A549 treated with Mapracorat at 1 μM for 4 hours (cell line): ENCODE measurements around the gene TIMM10. TPM values are rescaled to one million over a fixed set of nuclear protein-coding genes. Genes with fewer than 3 reads are reported as not detected.

Experiments used
- total RNA-seq: library from RNA; stranded (reverse); fragments of 200-300 nt; extraction: Qiagen RNA extraction; gene quantifications from 5 replicates; pipeline ENCODE4 v1.2.3, GENCODE V29; 2022

Gene TIMM10, protein sequence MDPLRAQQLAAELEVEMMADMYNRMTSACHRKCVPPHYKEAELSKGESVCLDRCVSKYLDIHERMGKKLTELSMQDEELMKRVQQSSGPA
- total RNA-seq, result 146 to 173 TPM (median 158 TPM) in 5 replicates

DNA sequence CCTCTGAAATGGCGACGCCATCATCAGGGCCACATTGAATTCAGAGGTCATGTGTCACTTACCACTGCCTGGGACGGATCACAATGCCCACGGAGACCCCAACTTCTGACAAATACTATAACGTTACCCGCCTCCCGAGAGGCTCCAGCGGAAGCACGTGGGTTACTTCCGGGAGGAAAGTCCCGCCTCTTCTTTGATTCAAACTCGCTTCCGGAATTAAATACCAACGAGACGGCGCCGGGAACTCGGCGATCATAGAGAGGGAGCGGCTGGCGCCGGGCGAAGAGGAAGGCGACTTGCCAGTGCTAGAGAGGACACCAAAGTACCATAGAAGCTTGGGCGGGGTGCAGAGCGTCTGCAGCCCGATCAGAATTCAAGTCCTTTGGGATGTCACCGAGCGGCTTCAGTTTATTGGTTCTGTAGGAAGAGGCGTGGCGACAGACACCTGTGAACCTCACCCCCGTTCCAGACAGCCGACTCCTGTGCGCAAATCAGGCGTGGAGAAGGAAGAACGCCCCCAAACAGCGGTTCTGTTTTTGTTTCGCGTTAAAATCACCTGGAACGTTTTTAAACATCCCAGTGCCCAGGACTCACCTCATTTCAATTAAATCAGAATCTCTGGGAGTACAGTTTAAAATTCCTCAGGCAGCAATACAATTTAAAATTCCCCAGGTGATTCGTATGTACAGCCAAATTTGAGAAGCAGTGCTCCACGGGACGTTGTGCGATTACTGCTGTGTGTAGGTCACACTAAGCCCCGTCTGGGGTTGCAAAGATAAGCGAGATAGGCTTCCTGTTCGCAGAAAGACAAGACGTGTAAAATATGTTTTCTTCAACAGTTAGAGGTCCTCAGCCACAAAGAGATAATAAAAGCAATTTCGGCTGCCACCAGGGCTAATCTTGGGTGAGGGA, at the start of gene TIMM10:
Gene TIMM10 (minus strand): TSS at position 159 of the 912 bp plus-strand sequence. CDS start 565 bp downstream, outside the sequence.

DNA sequence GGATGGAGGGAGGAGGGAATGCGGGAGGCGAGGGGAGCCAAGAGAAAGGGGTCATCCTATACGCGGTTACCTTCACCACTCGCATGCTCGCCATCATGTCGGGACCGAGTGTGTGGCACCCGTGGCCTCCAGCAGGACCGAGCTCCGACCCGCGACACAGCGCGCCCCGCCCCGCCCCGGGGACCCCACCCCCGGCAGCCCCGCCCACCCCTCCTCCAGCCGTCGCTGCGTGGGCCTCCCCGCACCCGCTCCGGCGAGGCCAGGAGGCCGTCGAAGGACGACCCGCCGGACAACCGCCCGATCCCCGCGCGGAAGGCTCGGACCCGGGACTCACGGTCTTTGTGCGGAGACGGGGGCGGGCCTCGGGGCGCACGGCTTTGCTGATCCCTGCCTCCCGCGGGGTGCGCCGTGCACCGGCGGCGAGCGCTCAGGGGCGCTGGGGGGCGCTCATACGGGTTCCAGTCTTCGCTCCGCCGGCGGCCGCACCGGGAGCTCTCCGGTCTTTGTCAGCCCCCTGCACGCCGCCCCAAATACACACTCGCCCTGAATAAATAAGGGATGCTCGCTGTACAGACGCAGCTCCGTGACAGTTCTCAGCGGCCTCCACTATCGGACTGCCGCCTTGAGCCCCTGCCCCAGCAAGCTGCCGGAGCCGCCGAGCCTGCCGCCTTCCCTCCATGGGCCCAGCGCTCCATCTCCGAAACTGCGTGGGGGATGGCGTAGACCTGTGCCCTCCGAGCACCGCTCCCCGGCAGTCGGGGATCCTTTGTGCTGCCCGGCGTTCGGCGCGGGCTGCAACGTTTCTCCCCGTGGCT, 37.2 kb upstream of the TIMM10 start, which contains the start of gene UBE2L6:
Gene UBE2L6 (minus strand): TSS at position 158 of the 815 bp plus-strand sequence. CDS start 61 bp downstream, at position 97.

DNA sequence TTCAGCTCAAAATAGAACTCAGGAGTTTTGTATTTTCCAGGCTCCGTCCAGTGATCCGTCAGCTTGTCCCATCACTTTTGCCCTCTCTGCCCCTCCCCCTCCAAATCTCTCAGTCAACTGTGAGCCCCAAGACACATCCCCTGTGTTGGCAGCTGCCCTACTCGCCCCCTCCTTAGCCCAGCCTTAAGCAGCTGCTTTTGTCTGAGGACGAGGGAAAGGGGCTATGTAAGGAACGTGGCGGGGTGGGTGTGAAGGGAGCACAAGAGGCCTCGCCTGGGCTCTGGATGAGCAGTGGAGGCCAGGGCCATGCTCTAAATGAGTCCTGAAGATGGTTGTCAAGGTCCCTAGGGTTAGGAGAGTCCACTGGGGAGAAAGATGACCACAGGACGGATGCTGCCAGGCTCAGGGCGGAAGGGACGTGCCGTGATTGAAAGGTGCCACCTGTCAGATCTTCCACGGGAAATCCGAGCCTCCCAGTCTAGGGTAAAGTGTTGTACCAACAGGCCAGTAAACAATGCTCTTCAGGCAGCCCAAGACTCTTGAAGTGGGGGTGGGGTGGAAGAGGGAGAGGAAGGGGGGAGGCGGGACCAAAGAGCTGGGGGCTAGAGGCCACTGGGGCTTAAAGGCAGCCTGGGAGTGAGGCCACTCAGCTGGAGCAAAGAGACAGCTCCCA, 6.5 kb upstream of the TIMM10 start, which contains the start of gene SMTNL1:
Gene SMTNL1 (plus strand): TSS at position 649 of the 673 bp plus-strand sequence. CDS start 5,048 bp downstream, outside the sequence.

DNA sequence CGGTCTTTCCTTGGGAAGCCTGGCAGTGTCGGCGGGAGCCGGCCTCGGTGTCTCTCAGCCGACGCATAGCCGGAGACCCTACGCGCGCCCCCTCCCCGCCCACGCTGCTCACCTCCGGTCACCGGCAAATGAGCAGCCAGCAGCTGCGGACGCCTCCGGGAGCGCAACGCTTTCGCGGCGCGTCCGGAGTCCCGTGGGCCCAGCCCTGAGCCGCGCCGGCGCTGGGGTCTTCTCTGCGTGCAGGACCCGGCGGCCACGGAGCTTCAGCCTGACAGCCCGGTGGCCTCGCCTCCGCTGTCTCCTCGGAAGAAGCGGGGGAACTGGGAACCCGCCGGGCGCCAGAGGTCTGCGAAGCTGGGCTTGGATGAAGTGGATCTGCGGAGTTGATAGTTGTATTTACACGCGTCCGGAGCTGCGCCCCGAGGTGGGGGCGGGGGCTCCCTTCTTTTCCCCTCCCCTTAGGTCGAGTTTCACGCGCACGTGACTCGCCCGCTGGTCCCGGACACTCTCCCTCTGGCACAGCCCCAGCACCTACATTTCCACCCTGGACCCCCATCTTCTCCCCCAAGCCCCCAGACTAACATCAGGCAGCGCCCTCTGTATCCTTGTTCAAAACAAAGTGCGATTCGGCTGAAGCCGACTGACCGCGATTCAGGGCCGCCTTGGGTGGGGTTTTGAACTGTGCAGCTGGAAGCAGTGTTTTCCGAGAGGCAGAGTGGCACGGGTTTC, 15.1 kb downstream of the TIMM10 start, which contains the start of gene SLC43A1:
Gene SLC43A1 (minus strand): TSS at position 371 of the 729 bp plus-strand sequence. CDS start 1,591 bp downstream, outside the sequence.

Other genes starting within 250 kb of the TIMM10 start
- 69.6 to 91.9 TPM (median 88.9 TPM) in 5 replicates for gene TNKS1BP1, start 205.8 kb downstream of the TIMM10 start, total RNA-seq
- 202 to 254 TPM (median 221 TPM) in 5 replicates for gene SSRP1, start 194.9 kb downstream of the TIMM10 start, total RNA-seq
- gene P2RX3, start 192.4 kb downstream of the TIMM10 start, total RNA-seq, result 0.10 to 0.29 TPM (median 0.18 TPM) in 5 replicates
- gene PRG3, start 149.6 kb downstream of the TIMM10 start, total RNA-seq, result not detected in 5 replicates
- gene PRG2, start 140.1 kb downstream of the TIMM10 start, total RNA-seq, result not detected in 5 replicates
- 0.26 to 0.55 TPM (median 0.45 TPM) in 5 replicates for gene SLC43A3, start 103.6 kb downstream of the TIMM10 start, total RNA-seq
- 49.0 to 100 TPM (median 88.4 TPM) in 5 replicates for gene RTN4RL2, start 70.2 kb downstream of the TIMM10 start, total RNA-seq
- 2.1 to 3.3 TPM (median 2.6 TPM) in 5 replicates for gene SLC43A1, start 15.1 kb downstream of the TIMM10 start, total RNA-seq
- gene SMTNL1, start 6.8 kb upstream of the TIMM10 start, total RNA-seq, result not detected in 5 replicates
- gene UBE2L6, start 36.9 kb upstream of the TIMM10 start, total RNA-seq, result 34.7 to 42.5 TPM (median 39.8 TPM) in 5 replicates
- gene SERPING1, start 66.9 kb upstream of the TIMM10 start, total RNA-seq, result 0.63 to 1.0 TPM (median 0.83 TPM) in 5 replicates
- gene YPEL4, start 119.2 kb upstream of the TIMM10 start, total RNA-seq, result 0.13 to 0.41 TPM (median 0.18 TPM) in 5 replicates
- gene CLP1, start 127.0 kb upstream of the TIMM10 start, total RNA-seq, result 26.8 to 28.8 TPM (median 28.0 TPM) in 5 replicates
- gene ZDHHC5, start 137.4 kb upstream of the TIMM10 start, total RNA-seq, result 68.3 to 76.4 TPM (median 69.7 TPM) in 5 replicates
- gene MED19, start 181.5 kb upstream of the TIMM10 start, total RNA-seq, result 26.3 to 33.5 TPM (median 30.9 TPM) in 5 replicates
- 143 to 164 TPM (median 150 TPM) in 5 replicates for gene TMX2, start 181.8 kb upstream of the TIMM10 start, total RNA-seq
- 113 to 155 TPM (median 142 TPM) in 5 replicates for gene SELENOH, start 210.7 kb upstream of the TIMM10 start, total RNA-seq
- gene BTBD18, start 221.1 kb upstream of the TIMM10 start, total RNA-seq, result not detected in 5 replicates
- gene CTNND1, start 231.0 kb upstream of the TIMM10 start, total RNA-seq, result 53.6 to 65.9 TPM (median 63.4 TPM) in 5 replicates